DMS 273 treated with DMSO at 0.1 percent for 48 hours (cell line): ENCODE data around the gene DNAJC3.
A peak's percentile ranks its signal among the peaks of the same experiment; 100 is the strongest.
"Not testable (repeated sequence)": the region's sequence is repeated elsewhere in the genome, so short reads cannot be mapped to it uniquely, and the experiment has no call there.

Experiments
- DNase-seq: peaks from one replicate; lab custom pipeline; 2025; lab: John Stamatoyannopoulos, UW

DNAJC3 gene, protein sequence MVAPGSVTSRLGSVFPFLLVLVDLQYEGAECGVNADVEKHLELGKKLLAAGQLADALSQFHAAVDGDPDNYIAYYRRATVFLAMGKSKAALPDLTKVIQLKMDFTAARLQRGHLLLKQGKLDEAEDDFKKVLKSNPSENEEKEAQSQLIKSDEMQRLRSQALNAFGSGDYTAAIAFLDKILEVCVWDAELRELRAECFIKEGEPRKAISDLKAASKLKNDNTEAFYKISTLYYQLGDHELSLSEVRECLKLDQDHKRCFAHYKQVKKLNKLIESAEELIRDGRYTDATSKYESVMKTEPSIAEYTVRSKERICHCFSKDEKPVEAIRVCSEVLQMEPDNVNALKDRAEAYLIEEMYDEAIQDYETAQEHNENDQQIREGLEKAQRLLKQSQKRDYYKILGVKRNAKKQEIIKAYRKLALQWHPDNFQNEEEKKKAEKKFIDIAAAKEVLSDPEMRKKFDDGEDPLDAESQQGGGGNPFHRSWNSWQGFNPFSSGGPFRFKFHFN

DNA sequence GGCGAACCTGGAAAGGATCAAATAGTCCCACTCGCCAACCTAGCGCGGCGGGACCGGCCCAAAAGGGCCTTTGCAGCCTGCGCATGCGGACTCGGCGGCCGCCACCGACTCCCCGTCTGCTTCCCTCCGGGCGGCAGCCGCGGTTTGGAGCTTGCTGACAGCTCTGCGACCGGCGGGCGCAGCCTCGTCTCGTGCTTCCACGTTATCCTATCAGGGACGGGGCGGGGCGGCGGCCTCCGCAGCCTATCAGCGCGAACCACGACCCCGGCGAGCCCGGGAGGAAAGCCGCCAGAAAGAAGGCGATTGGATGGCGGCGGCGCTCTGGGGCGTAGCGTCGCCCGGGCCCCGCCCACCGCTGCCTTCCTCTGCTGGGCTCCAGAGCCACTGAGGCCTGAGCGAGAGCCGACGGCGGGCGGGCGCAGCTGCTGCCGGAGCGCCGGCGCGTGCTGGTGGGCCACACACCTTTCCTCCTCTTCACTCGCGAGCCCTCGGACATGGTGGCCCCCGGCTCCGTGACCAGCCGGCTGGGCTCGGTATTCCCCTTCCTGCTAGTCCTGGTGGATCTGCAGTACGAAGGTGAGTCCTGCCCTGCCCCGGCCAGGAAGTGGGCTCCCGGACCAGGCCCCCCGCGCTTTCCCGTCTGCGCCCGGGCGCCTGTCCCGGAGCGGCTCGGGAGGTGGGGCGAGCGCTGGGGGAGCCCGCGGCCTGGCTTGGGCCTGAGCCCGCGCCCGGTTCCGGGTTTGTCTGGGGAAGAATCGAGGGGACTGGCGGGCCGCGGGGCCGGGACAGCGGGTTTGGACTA, at the start of gene DNAJC3:
Gene DNAJC3 (plus strand): TSS at position 378 of the 802 bp plus-strand sequence. CDS start 117 bp downstream, at position 495.
- peak; percentile 84 for DNase-seq

DNA sequence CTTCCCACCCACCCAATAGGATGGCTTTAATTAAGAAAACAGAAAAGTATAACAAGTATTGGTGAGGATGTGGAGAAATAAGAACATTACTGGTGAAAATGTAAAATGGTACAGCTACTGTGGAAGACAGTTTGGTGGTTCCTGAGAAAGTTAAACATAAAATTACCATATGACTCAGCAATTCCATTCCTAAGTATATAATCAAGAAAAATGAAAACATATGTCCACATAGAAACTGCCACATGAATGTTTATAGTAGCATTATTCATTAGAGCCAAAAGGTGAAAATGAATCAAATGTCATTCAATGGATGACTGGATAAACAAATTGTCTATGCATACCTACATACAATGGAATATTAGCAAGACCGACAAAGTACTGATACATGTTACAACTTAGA, 49.3 kb upstream of the DNAJC3 start:
- DNase-seq = no peak

DNA sequence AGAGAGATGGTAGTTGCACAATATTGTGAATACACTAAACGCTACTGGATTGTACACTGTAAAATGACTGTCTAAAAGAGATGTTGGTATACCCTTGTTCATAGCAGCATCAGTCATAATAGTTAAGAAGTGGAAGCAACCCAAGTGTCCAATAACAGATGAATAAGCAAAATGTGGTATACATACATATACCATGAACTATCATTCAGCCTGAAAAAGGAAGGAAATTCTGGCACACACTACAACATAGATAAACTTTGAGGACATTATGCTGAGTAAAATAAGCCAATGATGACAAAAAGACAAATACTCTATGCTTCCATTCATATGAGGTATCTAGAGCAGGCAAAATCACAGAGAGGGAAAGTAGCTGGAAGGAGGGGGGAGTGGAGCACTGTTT, 48.5 kb upstream of the DNAJC3 start:
- no peak for DNase-seq

DNA sequence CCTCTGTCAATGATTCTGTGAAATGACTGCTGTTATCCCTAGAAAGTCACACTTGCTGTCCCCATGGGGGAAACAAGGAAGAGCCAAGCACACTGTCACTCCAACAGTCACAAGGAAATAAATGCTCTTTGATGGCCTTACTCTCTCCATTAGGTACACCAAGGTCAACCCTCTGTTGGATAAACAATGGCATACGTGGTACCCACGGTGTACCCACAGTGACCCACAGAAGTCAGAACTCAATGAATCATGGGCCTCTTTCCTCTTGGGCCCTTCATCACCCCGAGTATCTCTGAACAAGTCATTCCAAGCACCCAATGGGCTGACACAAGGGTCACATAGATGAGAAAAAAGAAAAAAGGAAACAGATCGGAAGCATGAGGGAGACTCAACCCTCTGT, 47.9 kb upstream of the DNAJC3 start:
- DNase-seq = no peak

DNA sequence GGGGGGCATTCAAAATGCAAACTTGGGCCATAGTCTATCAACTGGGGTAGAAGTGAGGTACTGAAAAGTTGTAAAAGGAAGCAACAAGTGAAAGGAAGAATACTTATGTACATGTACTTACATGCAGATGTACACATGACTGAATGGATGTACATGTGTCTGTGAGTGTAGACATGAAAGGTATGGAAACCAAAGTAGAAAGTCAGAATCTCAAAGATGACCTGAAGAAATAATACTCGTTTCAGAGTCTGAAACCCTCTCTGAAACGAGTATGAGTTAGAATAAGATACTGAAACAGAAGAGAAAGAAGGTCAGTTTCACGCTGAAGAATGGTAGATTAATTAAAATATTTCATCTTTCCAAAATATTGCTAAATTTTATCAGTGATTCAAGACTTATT, 46.3 kb upstream of the DNAJC3 start:
- DNase-seq = no peak

DNA sequence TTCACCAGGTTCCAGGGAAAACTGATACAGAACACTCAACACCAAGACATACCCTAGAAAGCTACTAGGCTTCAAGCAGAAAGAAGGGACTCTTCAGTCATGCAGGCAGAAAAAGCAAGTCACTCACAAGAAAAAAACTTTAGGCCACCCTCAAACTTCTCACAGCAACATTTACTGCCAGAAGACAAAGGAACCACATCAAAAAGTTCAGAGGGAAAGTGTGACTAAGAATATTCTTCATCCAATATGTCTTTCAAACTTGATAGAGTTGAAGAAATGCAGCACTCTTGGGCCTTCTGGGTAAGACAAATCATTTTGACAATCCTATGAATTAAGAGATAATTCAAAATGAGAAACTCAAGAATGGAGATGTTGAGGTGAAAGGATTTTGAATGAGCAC, 40.1 kb upstream of the DNAJC3 start:
- no peak for DNase-seq

DNA sequence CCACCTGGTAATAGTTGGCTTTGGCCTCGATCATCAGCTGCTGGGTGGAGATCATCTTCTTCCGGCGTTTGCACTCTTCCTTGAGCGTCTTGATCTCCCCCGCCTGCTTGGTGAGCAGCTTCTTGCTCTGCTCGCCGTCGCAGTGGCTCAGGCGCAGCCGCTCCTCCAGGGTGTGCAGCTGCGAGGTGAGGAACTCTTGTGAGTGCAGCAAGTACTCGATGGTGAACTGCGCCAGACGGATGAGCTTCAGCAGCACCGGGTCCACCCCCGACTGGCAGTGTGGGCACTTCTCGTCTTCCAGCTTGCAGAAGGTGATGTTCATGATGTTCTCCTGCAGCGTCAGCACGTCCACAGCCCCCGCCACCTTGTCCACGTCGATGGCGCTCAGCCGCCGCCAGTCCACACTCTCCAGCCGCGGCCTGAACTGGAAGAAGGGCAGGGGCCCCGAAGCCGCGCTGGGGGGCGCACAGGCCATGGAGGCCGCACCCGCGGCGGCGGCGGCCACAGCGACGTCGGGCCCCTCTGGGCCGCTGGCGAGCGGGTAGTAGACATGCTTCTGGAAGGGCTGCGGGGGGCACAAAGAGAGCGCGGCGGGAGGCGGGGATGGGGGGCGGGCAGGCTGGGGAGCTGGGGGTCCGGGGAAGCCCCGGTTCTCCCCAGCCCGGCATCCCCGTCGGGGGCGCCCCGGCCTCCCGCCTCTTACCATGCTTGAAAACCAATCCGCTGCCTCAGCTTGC, 35.5 kb upstream of the DNAJC3 start:
- DNase-seq = no peak

DNA sequence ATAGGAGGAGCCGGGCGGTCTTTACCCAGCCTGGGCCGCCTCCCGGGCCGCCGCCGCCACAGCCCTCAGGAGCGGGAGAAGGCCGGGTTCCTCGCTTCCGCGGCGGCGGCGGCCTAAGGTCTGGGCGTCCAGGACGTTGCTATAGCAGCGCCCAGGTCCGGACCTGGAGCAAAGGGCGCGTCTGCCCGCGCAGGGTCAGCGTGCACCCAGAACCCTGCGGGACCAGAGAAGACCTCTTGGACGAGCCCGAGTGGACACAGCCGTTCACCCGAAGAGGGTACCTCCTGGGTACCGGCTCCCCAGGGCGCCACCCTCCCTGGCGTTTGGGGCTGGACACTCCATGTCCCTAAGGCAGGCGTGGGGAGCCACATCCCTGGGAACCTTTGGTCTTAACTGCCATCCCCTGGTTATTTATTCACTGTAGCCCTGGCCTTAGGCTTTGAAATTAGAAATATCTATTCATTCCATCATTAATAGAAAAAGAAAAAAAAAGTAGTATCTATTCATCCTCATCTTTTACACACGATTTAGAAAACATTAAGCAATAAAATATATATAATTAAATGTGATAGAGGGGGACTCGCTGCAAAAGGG, 34.8 kb upstream of the DNAJC3 start:
- DNase-seq = no peak

DNA sequence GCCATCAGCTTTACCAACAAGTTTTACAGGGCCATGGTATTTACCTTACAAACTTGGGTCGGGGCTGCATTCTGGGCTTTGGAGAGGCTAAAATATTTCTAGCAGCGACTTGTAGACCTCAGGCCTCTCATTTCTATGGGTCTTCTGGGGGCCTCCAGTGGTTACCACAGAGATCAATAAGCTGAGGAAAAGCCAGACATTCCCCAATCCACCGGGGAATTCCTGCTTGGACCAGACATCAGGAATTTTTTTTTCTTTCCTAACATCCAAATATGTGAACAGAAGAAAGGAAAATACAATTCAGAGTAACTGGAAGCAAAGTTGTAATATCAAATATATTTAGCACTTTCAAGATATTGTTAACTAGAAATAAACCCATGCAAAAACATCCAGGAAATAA, 33.9 kb upstream of the DNAJC3 start:
- no peak for DNase-seq

DNA sequence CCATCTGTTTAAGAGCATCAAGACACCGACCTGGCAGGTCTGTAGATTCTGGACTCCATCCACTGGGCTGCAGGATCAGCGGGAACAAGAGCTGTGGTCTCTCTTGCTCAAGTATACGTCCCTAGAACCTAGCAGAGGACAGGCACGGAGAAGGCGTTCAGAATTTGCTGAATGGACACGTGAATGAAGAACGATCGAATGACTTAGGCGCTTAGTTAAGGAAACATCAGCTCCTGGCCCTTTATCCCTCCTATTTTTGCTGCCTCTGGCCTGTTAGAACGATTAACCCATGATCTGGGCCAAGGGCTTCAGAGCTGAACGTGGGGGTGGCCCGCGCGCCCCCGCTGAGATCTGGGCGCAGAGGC, 33.4 kb upstream of the DNAJC3 start:
- DNase-seq = peak; percentile 5

DNA sequence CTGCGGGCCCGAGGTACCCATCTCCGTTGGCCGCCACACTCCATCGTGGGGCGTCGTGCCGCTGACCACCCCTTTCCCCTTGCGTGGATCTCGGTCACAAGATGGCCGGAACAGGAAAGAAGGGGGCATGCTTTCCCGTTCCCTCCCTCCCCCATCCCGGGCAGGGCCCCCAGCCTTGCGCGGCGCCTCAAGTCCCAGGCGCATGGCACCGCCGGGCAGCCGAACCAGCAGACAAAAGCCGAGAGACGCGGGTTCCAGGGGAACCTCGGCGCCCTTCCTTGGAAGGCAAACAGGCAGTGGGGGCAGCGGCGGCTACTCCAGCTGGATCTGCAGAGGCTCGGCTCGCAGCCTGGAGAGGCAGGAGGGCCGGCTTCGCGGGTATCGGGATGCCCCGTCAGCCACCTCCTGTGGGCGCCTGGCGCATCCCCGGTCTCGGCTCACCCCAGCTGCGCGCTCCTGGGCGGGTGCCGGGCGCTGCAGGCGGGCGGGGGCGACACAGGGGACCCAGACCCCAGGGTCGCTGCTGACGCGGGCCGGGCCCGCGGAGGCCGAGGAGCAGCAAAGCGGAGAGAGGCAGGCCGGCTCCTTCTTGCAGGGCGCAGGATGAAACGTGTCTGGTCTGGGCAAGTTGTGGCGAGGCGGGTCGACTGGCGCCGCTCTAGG, 32.9 kb upstream of the DNAJC3 start:
- no peak for DNase-seq

DNA sequence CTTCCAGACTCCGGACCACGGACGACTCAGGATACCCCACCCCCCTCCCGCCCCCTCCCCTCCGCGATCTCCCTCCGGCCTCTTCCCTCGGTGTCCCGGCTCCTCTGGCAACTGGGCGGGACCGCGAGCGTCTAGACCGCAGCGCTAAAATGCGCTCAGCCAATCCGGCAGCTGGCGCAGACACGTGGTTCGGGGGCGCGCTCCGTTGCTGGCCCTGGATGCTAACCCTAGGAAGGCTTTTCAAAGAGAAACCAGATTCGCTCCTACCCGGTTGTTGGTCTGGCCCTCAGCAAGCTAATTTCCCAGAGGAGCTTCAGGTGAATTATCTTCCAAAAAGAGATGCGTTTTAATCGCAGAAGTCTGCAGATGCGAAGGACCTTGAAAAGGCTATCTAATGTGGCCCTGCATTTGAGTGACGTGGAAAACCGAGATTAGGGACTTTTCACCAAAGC, 32.3 kb upstream of the DNAJC3 start, which contains the start of gene DZIP1:
Gene DZIP1 (minus strand): TSS at position 106 of the 452 bp plus-strand sequence. CDS start 2,677 bp downstream, outside the sequence.
- peak; percentile 44 for DNase-seq

DNA sequence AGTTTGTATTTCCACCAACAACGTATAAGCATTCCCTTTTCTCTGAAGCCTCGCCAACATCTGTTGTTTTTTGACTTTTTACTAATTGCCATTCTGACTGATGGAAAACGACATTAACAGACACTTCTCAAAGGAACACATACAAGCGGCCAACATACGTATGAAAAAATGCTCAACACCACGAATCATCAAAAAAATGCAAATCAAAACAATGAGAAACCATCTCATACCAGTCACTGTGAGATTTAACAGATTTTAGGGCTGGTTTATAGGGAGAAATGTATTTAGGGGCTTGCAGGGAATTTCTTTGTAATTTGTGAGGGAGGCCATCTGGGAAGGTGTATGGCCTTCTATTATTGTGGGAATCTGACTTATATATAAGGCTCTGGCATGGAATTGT, 29.6 kb upstream of the DNAJC3 start:
- DNase-seq = no peak

DNA sequence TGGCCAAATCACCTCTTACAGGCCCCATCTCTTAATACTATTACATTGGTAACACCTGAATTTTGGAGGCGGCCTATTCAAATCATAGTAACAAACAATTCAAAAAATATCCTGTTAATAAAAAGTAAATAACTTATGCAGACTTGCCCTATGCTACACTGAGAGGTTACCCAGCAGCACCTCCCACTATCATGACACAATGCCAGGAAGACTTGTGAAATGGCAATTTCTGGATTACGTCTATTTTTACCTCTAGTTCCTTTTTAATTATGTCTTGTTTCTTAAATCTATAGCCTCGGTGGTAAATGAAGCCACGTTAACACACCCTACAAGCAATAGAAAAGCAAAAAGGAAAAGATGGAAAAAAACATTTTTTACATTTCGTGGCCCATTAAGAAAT, 26.2 kb upstream of the DNAJC3 start:
- DNase-seq = no peak

DNA sequence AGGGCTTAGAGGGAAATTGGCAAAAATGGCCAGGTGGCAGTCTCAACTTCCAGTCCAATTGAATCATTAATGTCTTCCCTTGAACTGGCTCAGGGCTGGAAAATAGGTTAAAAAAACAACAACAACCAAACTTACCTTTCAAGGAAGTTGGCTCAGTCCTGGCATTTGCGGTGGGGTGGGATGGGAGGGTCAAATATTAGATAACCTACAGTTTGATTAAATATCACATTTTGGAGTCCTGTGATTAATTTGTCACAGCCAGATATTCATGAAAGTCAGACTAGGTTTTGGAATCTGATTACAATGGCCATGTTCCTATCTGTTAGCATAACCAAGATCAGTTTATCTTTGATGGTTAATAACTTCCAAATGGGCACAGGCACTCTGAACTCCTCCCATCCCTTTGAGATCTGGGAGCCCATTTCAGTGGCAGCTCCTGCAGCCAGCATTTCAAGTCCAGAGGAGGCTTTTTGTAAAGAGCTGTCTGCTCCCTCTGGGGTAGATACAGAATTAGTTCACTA, 24.6 kb upstream of the DNAJC3 start:
- DNase-seq = no peak

DNA sequence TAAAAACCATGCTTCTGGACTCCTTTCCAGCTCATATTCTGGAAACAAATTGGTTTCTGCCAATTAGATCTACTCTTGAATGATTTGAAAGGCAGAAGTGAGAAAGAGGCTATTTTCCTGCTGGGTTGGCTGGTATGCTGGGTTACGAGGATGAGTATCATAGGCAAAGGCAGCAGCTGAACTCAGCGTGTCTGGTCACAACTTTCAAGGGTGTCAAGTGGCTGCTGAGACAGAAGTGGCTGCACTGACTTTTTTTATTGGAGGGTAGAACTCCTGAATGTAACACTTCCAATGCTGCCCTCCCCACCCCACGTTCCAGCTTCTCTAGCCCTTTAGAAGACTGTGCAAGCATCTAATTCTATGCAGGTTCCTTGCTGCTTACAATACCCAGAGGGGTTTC, 24.1 kb upstream of the DNAJC3 start:
- no peak for DNase-seq

DNA sequence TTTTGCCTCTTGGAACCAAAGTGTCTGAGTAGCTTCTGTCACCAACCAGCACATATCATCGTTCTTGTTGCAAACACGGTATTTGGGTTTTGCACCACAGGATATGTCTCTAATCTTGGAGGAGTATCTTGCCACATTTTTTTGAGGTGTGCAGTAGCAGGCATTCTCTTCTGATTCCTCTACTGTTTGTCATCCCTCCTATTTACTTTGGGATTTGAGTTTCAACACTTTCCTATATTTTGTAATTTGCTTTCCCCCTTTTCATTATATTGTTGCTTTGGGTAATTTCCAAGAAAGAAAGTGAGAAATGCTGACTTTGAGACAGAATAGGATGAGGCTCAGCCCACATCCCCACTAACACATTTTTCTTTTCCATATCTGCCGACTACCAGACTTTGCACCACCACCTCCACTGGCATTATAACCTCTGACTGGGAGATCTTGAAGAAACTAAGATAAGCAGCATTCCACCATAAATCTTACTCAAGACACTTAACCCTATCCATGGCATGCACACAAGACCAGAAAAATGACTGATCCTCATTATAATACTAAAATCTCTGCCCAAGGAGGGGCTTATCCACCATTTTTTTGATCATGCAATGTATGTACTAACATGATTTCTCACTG, 20.4 kb upstream of the DNAJC3 start:
- no peak for DNase-seq

DNA sequence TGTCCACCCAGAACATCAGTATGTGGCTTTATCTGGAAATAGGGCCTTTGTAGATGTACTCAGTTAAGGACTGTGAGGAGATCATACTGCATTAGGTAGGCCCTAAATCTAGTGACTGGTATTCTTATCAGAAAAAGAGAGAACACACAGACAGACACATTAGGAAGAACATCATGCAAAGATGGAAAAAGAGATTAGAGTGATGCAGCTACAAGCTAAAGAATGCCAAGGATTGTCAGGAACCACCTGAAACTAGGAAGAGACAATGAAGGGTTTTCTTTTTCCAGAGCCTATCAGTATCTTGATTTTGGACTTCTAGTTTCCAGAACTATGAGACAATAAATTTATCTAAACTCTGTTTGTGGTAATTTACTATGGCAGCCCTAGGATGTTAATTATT, 17.4 kb upstream of the DNAJC3 start:
- no peak for DNase-seq

DNA sequence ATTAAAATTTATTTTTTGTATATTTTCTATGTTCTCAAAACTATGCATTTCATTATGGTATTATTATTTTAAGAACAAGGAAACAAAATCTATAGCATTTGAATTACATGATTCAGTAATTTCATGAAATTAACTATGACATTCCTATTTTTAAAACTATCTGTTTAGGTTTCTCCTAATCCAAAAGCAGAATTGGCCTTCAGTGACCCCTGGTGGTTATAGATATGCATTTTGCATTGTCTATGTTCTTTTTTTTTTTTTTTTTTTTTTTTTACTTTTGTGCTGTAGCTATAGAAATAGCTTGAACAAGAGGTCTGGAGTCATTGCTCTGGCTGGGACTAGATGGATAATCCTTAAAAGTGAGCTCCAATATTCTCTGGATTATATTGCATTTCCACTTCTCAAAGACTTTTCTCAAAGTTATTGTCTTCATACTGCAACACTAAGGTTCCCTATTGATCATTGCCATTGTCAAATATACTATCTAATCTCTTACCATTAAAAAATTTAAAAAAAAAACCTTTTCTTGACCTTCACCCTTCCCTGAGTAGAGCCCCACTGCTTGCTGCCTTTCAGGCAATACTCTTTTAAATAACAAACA, 15.9 kb upstream of the DNAJC3 start:
- no peak for DNase-seq

DNA sequence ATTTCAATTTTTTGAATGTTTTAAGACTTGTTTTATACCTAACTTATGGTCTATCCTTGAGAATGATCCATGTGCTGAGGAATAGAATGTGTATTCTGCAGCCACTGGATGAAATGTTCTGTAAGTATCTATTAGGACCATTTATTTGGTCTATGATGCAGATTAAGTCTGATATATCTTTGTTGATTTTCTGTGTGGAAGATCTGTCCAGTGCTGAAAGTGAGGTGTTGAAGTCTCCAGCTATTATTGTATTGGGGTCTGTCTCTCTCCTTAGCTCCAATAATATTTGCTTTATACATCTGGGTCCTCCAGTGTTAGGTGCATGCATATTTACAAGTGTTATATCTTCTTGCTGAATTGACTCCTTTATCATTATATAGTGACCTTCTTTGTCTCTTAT, 9.7 kb upstream of the DNAJC3 start:
- DNase-seq = not testable (repeated sequence)
